HepG2 (cell line): ENCODE data around the gene KLF16. TPM values are rescaled to one million over a fixed set of nuclear protein-coding genes. Genes with fewer than 3 reads are reported as not detected.

ENCODE experiments used
- ATF2 ChIP-seq: sonication (generic); formaldehyde crosslinking; IDR thresholded peaks from 2 replicates; pipeline ENCODE4 v1.4.0; 2020; ENCODE audit warnings: missing genetic modification reagents
- CREM ChIP-seq, 2 experiments: sonication (generic) in 1 of 2; formaldehyde crosslinking in 1 of 2; IDR thresholded peaks; 2 replicates each; pipeline versions ENCODE4 v1.4.0 to v1.6.1; 2016 to 2020; ENCODE audit warnings: antibody characterized with exemption in 1 of 2, mild to moderate bottlenecking in 1 of 2, missing genetic modification reagents in 1 of 2
- KDM6A ChIP-seq: IDR thresholded peaks from 2 replicates; pipeline ENCODE4 v1.6.1; 2016; ENCODE audit warnings: low read depth
- MED13 ChIP-seq: sonication (generic); formaldehyde crosslinking; IDR thresholded peaks from 2 replicates; pipeline ENCODE4 v1.5.0; 2020; ENCODE audit warnings: missing genetic modification reagents
- PAX8 ChIP-seq: sonication (generic); formaldehyde crosslinking; IDR thresholded peaks from 2 replicates; pipeline ENCODE4 v1.8.0; 2022; ENCODE audit warnings: mild to moderate bottlenecking, missing genetic modification reagents, borderline replicate concordance
- RFXAP ChIP-seq: sonication (generic); formaldehyde crosslinking; IDR thresholded peaks from 2 replicates; pipeline ENCODE4 v1.4.0; 2020; ENCODE audit warnings: missing genetic modification reagents, borderline replicate concordance
- RNF2 ChIP-seq: fragments of 450-650 bp; conservative IDR thresholded peaks from 2 replicates; pipeline ENCODE4 v1.6.1; 2016; ENCODE audit warnings: low read depth
- SP1 ChIP-seq, 2 experiments: fragments of 450-650 bp in 1 of 2; sonication (generic) in 1 of 2; formaldehyde crosslinking in 1 of 2; IDR thresholded peaks; 2 replicates each; pipeline versions ENCODE4 v1.4.0 to v1.6.1; 2016 to 2020; ENCODE audit warnings: missing genetic modification reagents in 1 of 2
- SP4 ChIP-seq: sonication (generic); formaldehyde crosslinking; IDR thresholded peaks from 2 replicates; pipeline ENCODE4 v1.8.1; 2023; ENCODE audit warnings: mild to moderate bottlenecking, missing genetic modification reagents
- TCF12 ChIP-seq, 2 experiments: fragments of 450-650 bp in 1 of 2; sonication (generic) in 1 of 2; formaldehyde crosslinking in 1 of 2; IDR thresholded peaks; 2 replicates each; pipeline versions ENCODE4 v1.6.1 to v1.8.0; 2017 to 2022; ENCODE audit warnings: antibody characterized with exemption in 1 of 2, mild to moderate bottlenecking in 1 of 2, missing genetic modification reagents in 1 of 2, moderate library complexity in 1 of 2
- TEAD2 ChIP-seq: sonication (generic); formaldehyde crosslinking; IDR thresholded peaks from 2 replicates; pipeline ENCODE4 v1.9.0; 2021; ENCODE audit warnings: missing genetic modification reagents
- ZBTB4 ChIP-seq: sonication (generic); formaldehyde crosslinking; IDR thresholded peaks from 2 replicates; pipeline ENCODE4 v1.4.0; 2020; ENCODE audit warnings: missing genetic modification reagents, mild to moderate bottlenecking, borderline replicate concordance
- ZC3H4 ChIP-seq: sonication (generic); formaldehyde crosslinking; IDR thresholded peaks from 2 replicates; pipeline ENCODE4 v1.4.0; 2020; ENCODE audit warnings: missing genetic modification reagents, borderline replicate concordance
- ZNF276 ChIP-seq: sonication (generic); formaldehyde crosslinking; IDR thresholded peaks from 2 replicates; pipeline ENCODE4 v1.4.0; 2020; ENCODE audit warnings: mild to moderate bottlenecking, low read depth, missing genetic modification reagents
- ZNF414 ChIP-seq: sonication (generic); formaldehyde crosslinking; IDR thresholded peaks from 2 replicates; pipeline ENCODE4 v1.5.0; 2020; ENCODE audit warnings: missing genetic modification reagents
- ZNF772 ChIP-seq: sonication (generic); formaldehyde crosslinking; IDR thresholded peaks from 2 replicates; pipeline ENCODE4 v1.5.0; 2020; ENCODE audit warnings: mild to moderate bottlenecking, missing genetic modification reagents
- ZNF788 ChIP-seq: sonication (generic); formaldehyde crosslinking; IDR thresholded peaks from 2 replicates; pipeline ENCODE4 v1.5.0; 2020; ENCODE audit warnings: mild to moderate bottlenecking, missing genetic modification reagents, borderline replicate concordance
- polyA plus RNA-seq, 8 experiments: library from polyadenylated mRNA; depleted of rRNA in 3 of 8; stranded (reverse) in 7 of 8; unstranded in 1 of 8; fragments of >200 nt; fragmentation: Illumina TruSeq in 4 of 8; extraction: Trizol in 4 of 8; gene quantifications; 2 replicates each; pipeline versions ENCODE4 v1.2.1 to v1.2.3, GENCODE V29; 2011 to 2016; ENCODE audit warnings: low read depth in 4 of 8, missing spikeins in 1 of 8, mixed read lengths in 1 of 8; ENCODE audit not compliant: insufficient read depth in 1 of 8
- total RNA-seq, 5 experiments: library from RNA; depleted of rRNA; stranded (reverse); fragments of >200 nt; fragmentation: Illumina TruSeq; extraction: Trizol; gene quantifications; 2 replicates each; pipeline ENCODE4 v1.2.3, GENCODE V29; 2016; ENCODE audit warnings: low read depth in 1 of 5

Gene KLF16
- total and polyA plus RNA-seq, 2 of the 13 experiments (the other 11 are each of a cell fraction or from before 2014, with no cell fraction given) = 3.5 to 6.7 TPM

- TF ChIP-seq ZBTB4 (CRISPR knock-in tag) = 0 out of 2 replicates have a peak, but pooled peaks have one; percentile 24
- TF ChIP-seq SP4 (CRISPR knock-in tag) = 0 out of 2 replicates have a peak, but pooled peaks have one; percentile 37
- no peak for TF ChIP-seq RFXAP (CRISPR knock-in tag)
- no peak for TF ChIP-seq TCF12 (IDR thresholded peaks at IDR 0.05)
- no peak for TF ChIP-seq TCF12 (CRISPR knock-in tag; IDR thresholded peaks at IDR 0.05)
- TF ChIP-seq MED13 = no peak
- no peak for TF ChIP-seq ATF2 (CRISPR knock-in tag)
- no peak for TF ChIP-seq CREM (IDR thresholded peaks at IDR 0.05)
- no peak for TF ChIP-seq CREM (CRISPR knock-in tag; IDR thresholded peaks at IDR 0.05)
- TF ChIP-seq SP1 (IDR thresholded peaks at IDR 0.05) = no peak
- no peak for TF ChIP-seq SP1 (CRISPR knock-in tag; IDR thresholded peaks at IDR 0.05)
- TF ChIP-seq ZNF788 (CRISPR knock-in tag) = peak; percentile 62; the same call in 1 of the 2 replicates
- 0 out of 2 replicates have a peak, but pooled peaks have one; percentile 64 for TF ChIP-seq ZNF414 (CRISPR knock-in tag)
- TF ChIP-seq ZC3H4 (CRISPR knock-in tag) = 0 out of 2 replicates have a peak, but pooled peaks have one; percentile 3
- no peak for TF ChIP-seq TEAD2 (CRISPR knock-in tag)
- TF ChIP-seq ZNF772 (CRISPR knock-in tag) = 0 out of 2 replicates have a peak, but pooled peaks have one; percentile 9
- no peak for TF ChIP-seq PAX8
- no peak for TF ChIP-seq ZNF276 (CRISPR knock-in tag)
- no peak for TF ChIP-seq KDM6A (CRISPR knock-in tag)
- no peak for TF ChIP-seq RNF2
- TF ChIP-seq, all 625 proteins: peak for 12
Measured at GRCh38 chr19:1865172-1866010, 2.0 kb upstream of the KLF16 start (continued).
